Naive B cell (primary cell): ENCODE results near the gene CDYL2. TPM values are rescaled to one million over a fixed set of nuclear protein-coding genes. Genes with fewer than 3 reads are reported as not detected.

ENCODE experiments used
- ATAC-seq, 2 donors: fragments of 150-1000 bp; cut with Tn5 transposase; 2 replicates each; pipeline ENCODE4 v1.10.0; 2021; ENCODE audit warnings: low read depth in 2 of 2, mild to moderate bottlenecking in 2 of 2, moderate library complexity in 2 of 2
- DNase-seq: peaks from one replicate; pipeline ENCODE4 v3.0.0; 2022
- H3K27ac Mint-ChIP-seq, 6 donors: one replicate each; pipeline ENCODE4 v1.8.0; 2020 to 2022; ENCODE audit warnings: mild to moderate bottlenecking in 6 of 6, mixed read lengths in 6 of 6, moderate library complexity in 5 of 6, inconsistent platforms in 2 of 6
- H3K27me3 Mint-ChIP-seq, 3 donors: one replicate each; pipeline ENCODE4 v1.8.0; 2021 to 2022; ENCODE audit warnings: mixed read lengths in 3 of 3, mild to moderate bottlenecking in 1 of 3
- H3K36me3 Mint-ChIP-seq, 2 donors: one replicate each; pipeline ENCODE4 v1.8.0; 2020 to 2022; ENCODE audit warnings: mixed read lengths in 2 of 2, inconsistent platforms in 1 of 2, mild to moderate bottlenecking in 1 of 2
- H3K4me1 Mint-ChIP-seq, 3 donors: one replicate each; pipeline ENCODE4 v1.8.0; 2020 to 2022; ENCODE audit warnings: mixed read lengths in 3 of 3, inconsistent platforms in 1 of 3, mild to moderate bottlenecking in 1 of 3, moderate library complexity in 1 of 3
- H3K4me3 Mint-ChIP-seq, 8 donors: one replicate each; pipeline ENCODE4 v1.8.0; 2020 to 2022; ENCODE audit warnings: mild to moderate bottlenecking in 8 of 8, mixed read lengths in 8 of 8, moderate library complexity in 8 of 8, inconsistent platforms in 2 of 8
- H3K9me3 Mint-ChIP-seq, 7 donors: one replicate each; pipeline ENCODE4 v1.8.0; 2020 to 2022; ENCODE audit warnings: mixed read lengths in 7 of 7, mild to moderate bottlenecking in 5 of 7, inconsistent platforms in 2 of 7, moderate library complexity in 1 of 7
- polyA plus RNA-seq, 6 donors: library from polyadenylated mRNA; unstranded; fragments of 300-500 nt; fragmentation: Illumina TruSeq; gene quantifications; one replicate each; pipeline ENCODE4 v1.2.3, GENCODE V29; 2021; ENCODE audit warnings: low read depth in 6 of 6

Gene CDYL2
- polyA plus RNA-seq, 6 donors from 2014 or later: 0.03 to 0.13 TPM; not detected in 4

- Mint-ChIP-seq H3K36me3 (peaks cover 5 to 14% of the 10 kb centered on the region in 2 donors), H3K4me3 (no peak overlapping the region)
These were observed 204.9 kb downstream of the CDYL2 start for GRCh38 chr16:80599466-80599865.

DNA sequence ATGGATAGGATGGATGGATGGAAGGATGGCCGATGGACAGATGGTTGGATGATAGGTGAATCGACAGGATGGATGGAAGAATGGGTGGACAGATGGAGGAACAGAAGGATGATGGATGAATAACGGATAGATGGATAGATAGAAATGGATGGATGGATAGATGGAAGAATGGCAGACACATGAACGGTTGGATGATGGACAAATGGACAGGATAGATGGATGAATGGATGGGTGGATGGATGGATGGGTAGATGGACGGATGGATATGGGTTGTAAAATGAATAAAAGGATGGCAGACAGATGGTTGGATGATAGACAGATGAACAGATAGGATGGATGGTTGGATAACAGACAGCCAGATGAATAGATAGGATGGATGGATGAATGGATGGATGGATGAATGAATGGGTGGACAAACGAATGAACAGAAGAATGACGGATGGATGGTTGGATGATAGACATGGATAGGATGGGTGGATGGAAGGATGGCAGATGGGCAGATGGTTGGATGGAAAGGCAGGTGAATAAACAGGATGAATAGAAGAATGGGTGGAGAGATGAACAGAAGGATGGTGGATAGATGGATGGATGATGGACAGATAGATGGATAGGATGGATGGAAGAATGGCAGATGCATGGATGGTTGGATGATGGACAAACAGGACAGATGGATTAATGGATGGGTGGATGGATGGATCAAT is 207.7 kb downstream of the CDYL2 start:
- Mint-ChIP-seq H3K9me3 (peaks cover 3 to 18% (median 11%) of the 10 kb centered on the region in 7 donors), H3K27ac (no peak overlapping the region), H3K4me3 (no peak overlapping the region), H3K36me3 (peaks cover 5 to 14% of the 10 kb centered on the region in 2 donors), H3K4me1 (peaks cover 0 to 4% (median 1%) of the 10 kb centered on the region in 3 donors), H3K27me3 (peaks cover 12 to 21% (median 19%) of the 10 kb centered on the region in 3 donors)
- no peak for ATAC-seq
- no peak for DNase-seq

More at GRCh38 chr16:80599466-80599865, 204.9 kb downstream of the CDYL2 start:
- no peak for DNase-seq
- Mint-ChIP-seq H3K4me1 (no peaks in the 10 kb centered on the region), H3K27me3 (peaks cover 12 to 16% (median 13%) of the 10 kb centered on the region in 3 donors), H3K9me3 (peaks cover 0 to 13% (median 9%) of the 10 kb centered on the region in 7 donors), H3K27ac (no peak overlapping the region)
- no peak for ATAC-seq

DNA sequence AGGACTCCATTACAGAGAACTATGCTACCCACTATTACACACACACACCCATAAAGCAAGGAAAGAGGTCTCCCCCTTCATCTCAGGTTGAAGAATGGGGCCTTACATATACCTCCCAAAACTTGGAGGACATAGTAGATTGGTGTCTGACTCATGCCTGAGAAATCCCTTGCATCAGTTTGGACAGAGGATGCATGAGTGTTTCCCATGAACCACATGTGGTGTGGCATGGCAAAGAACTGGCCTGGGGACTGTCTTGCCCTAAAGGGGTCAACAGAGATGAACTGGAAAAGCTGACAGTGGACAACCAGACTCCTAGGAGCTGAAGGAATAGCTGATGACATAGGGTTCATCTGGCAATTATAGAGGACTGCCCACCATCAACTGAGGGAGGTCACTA is 209.6 kb downstream of the CDYL2 start:
- H3K9me3 Mint-ChIP-seq: peaks cover 6 to 18% (median 11%) of the 10 kb centered on the region in 7 donors
- ATAC-seq (no peak), DNase-seq (no peak)
- peaks cover 12 to 21% (median 19%) of the 10 kb centered on the region in 3 donors for H3K27me3 Mint-ChIP-seq
- peaks cover 0 to 13% (median 10%) of the 10 kb centered on the region in 3 donors for H3K4me1 Mint-ChIP-seq
- H3K27ac Mint-ChIP-seq: no peak overlapping the region
- peaks cover 5 to 14% of the 10 kb centered on the region in 2 donors for H3K36me3 Mint-ChIP-seq
- H3K4me3 Mint-ChIP-seq: no peak overlapping the region

GRCh38 chr16:80592273-80592672 is 212.1 kb downstream of the CDYL2 start:
- Mint-ChIP-seq H3K36me3 (peaks cover 5 to 14% of the 10 kb centered on the region in 2 donors), H3K27me3 (peaks cover 12 to 21% (median 19%) of the 10 kb centered on the region in 3 donors), H3K4me3 (no peak overlapping the region), H3K9me3 (peaks cover 6 to 18% (median 11%) of the 10 kb centered on the region in 7 donors), H3K4me1 (peaks cover 0 to 13% (median 10%) of the 10 kb centered on the region in 3 donors), H3K27ac (no peak overlapping the region)
- DNase-seq: no peak
- no peak for ATAC-seq

GRCh38 chr16:80591071-80591915 is 213.1 kb downstream of the CDYL2 start:
- Mint-ChIP-seq H3K27ac (peak overlapping the region in 1 of 6 donors; percentile 22), H3K36me3 (peaks cover 5 to 7% of the 10 kb centered on the region in 2 donors), H3K9me3 (peaks cover 4 to 16% (median 7%) of the 10 kb centered on the region in 7 donors), H3K27me3 (peaks cover 4 to 13% (median 12%) of the 10 kb centered on the region in 3 donors), H3K4me1 (peaks cover 0 to 13% (median 10%) of the 10 kb centered on the region in 3 donors), H3K4me3 (no peak overlapping the region)
- no peak for DNase-seq
- ATAC-seq: no peak

- Mint-ChIP-seq H3K27me3 (peaks cover 0 to 18% (median 4%) of the 10 kb centered on the region in 3 donors), H3K27ac (no peak overlapping the region), H3K36me3 (no peaks in the 10 kb centered on the region), H3K4me1 (peaks cover 0 to 13% (median 10%) of the 10 kb centered on the region in 3 donors), H3K9me3 (peaks cover 0 to 6% (median 0%) of the 10 kb centered on the region in 7 donors), H3K4me3 (no peak overlapping the region)
- ATAC-seq (no peak), DNase-seq (no peak)
These were observed 217.3 kb downstream of the CDYL2 start for GRCh38 chr16:80587071-80587470.

DNA sequence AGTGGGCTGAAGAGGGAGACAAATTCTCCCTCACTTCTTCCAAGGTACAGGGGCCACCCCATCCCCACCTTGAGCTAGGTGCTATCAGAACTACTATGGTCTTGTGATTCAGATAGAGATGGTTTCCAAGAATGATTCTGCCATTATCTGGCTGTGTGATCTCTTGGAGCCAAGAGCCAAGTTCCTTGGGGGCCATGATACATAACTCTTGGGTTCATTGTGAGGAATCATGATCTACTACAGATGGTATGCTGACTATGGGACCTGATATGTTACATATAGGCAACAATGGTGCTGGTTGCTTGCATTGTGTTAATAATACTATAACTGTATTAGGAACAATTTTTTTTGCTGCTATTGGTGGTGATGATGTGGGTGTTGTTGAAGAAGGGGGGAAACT is 217.9 kb downstream of the CDYL2 start:
- DNase-seq (no peak), ATAC-seq (no peak)
- Mint-ChIP-seq H3K4me3 (no peak overlapping the region), H3K36me3 (no peaks in the 10 kb centered on the region), H3K9me3 (peaks cover 0 to 6% (median 0%) of the 10 kb centered on the region in 7 donors), H3K27me3 (peaks cover under 1 to 19% (median 4%) of the 10 kb centered on the region in 3 donors), H3K4me1 (peaks cover 0 to 7% (median 7%) of the 10 kb centered on the region in 3 donors), H3K27ac (no peak overlapping the region)

DNA sequence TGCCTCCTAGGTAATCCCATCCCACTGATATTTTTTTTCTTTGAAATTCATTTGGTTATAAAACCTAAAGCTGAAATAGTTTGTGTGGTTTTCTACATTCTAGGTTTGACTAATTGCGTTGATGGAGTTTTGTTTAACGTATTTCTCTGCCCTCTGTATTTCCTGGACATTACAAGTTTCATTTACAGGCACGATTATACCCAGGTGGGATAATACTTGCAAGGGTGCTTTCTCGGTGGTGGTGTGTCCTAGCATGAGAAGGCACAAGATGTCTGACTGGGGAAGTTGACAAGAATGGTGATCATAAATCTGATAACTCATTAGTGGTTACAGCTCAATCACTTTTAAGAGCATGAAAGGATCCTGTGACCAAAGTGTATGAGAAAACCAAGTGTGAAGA is 218.6 kb downstream of the CDYL2 start:
- peaks cover 0 to 6% (median 0%) of the 10 kb centered on the region in 7 donors for H3K9me3 Mint-ChIP-seq
- peaks cover 4 to 26% (median 5%) of the 10 kb centered on the region in 3 donors for H3K27me3 Mint-ChIP-seq
- peaks cover 0 to 3% (median under 1%) of the 10 kb centered on the region in 3 donors for H3K4me1 Mint-ChIP-seq
- no peak overlapping the region for H3K4me3 Mint-ChIP-seq
- no peak for ATAC-seq
- no peak for DNase-seq
- no peak overlapping the region for H3K27ac Mint-ChIP-seq
- no peaks in the 10 kb centered on the region for H3K36me3 Mint-ChIP-seq

DNA sequence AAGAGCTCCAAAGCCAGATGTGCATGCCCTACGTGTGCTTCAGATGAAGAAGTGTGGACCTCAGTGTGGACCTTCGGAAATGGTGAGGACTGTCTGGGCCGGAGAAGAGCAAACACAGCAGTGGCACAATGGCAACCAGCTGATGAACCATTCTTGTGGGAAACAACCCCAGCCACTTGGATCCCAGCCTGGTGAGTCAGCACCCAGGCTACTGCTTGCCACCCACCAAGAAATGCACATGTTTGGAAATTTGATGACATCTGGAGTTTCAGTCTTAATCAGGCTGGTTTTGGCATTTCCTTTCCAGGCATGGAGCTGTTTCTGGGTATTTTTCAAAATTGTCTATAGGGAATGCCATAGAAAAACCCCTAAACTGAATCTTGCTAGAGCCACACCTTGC is 220.9 kb downstream of the CDYL2 start:
- Mint-ChIP-seq H3K4me3 (no peak overlapping the region), H3K9me3 (peaks cover 0 to 6% (median 2%) of the 10 kb centered on the region in 7 donors), H3K4me1 (peaks cover 0 to 7% (median 0%) of the 10 kb centered on the region in 3 donors), H3K27ac (no peak overlapping the region), H3K36me3 (no peaks in the 10 kb centered on the region), H3K27me3 (peaks cover 4 to 28% (median 5%) of the 10 kb centered on the region in 3 donors)
- DNase-seq: no peak
- no peak for ATAC-seq

DNA sequence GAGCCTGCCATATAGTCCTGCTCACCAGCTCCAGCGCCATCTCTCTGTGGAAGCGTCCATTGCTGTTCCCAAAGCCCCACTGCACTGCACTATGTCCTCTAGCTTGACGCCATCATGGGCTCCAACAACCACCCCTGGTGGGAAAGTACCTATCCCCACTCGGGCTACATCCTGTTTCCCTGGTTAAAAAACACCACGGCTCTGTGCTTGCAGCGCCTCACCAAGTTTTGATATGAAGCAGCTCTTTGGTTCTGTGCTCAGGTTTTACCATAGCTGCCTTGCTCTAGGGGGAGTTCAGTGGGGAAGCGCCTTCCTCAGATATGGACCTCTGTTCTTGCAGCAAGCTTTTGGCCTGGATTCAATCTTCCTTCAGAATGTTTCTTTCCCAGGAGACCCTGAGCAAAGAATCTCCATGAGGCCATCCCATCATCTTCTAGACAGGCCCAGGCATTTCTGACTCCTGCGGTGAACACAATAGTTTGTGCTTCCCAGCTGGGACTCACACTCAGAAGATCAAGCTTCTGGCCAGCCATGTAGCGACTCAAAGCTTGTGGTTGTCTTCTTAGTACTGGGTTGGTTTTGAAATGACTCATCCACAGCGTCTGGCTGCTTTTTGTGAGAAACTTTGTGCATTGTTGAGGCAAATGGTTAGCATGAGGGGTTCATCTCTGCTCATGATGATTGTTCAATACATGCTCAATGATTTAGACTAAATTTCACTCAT is 224.1 kb downstream of the CDYL2 start:
- no peak overlapping the region for H3K4me3 Mint-ChIP-seq
- H3K9me3 Mint-ChIP-seq: peaks cover 0 to 4% (median 2%) of the 10 kb centered on the region in 7 donors
- DNase-seq (no peak), ATAC-seq (peak in 1 of 2 donors; percentile 42)
- H3K4me1 Mint-ChIP-seq: peaks cover 0 to 7% (median 0%) of the 10 kb centered on the region in 3 donors
- H3K27ac Mint-ChIP-seq: peak overlapping the region in 1 of 6 donors; percentile 59
- H3K27me3 Mint-ChIP-seq: peaks cover 4 to 28% (median 5%) of the 10 kb centered on the region in 3 donors
- H3K36me3 Mint-ChIP-seq: no peaks in the 10 kb centered on the region

DNA sequence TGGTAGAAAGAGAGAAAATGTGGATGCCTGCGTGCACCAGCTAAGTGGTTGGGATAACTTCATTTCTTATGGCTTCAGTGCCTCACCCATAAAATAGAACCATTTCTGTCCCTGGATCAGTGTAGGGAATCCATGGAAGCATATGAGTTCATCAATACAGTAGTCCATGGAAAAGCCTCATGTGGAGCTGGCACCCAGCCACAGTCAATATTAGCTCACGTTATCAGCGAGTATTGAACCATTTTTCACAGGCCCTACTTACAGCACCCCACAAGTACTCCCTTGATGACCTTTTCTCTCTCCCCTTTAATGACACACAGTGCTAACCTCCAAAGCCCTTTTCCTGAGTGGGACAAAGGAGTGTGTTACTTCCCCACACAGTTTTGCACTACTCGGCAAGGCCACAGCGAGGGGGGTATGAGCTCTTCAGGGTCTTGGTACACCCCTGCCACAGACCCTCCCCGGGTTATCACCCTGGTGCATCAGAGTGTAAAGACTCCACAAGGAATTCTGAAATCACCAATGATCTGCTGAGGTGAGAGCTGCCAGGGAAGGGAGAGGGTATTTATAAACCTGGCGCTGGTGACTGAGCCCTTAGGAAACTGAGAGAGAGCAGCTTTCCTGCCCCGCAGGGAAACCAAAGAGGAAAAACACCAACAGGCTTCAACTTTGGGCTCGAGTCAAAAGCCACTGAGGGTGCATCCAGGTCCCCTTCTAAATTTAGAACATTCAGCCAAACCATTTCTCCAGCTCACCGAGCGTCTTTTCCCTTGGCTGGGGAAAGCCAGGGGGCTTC is 226.7 kb downstream of the CDYL2 start:
- Mint-ChIP-seq H3K27me3 (peaks cover 4 to 13% (median 5%) of the 10 kb centered on the region in 3 donors), H3K4me1 (peaks cover 0 to 7% (median 0%) of the 10 kb centered on the region in 3 donors), H3K27ac (no peak overlapping the region), H3K36me3 (no peaks in the 10 kb centered on the region), H3K9me3 (peaks cover 0 to 4% (median 0%) of the 10 kb centered on the region in 7 donors), H3K4me3 (no peak overlapping the region)
- no peak for ATAC-seq
- no peak for DNase-seq

- Mint-ChIP-seq H3K4me3 (no peak overlapping the region), H3K27me3 (peaks cover 14 to 23% (median 15%) of the 10 kb centered on the region in 3 donors), H3K4me1 (peaks cover 0 to 7% (median 0%) of the 10 kb centered on the region in 3 donors), H3K36me3 (peaks cover 0 to under 1% of the 10 kb centered on the region in 2 donors), H3K9me3 (peaks cover 0 to 4% (median 2%) of the 10 kb centered on the region in 7 donors), H3K27ac (no peak overlapping the region)
- DNase-seq (no peak), ATAC-seq (no peak)
These were observed 228.0 kb downstream of the CDYL2 start for GRCh38 chr16:80576343-80576912.
